Sciatic nerve (tissue), 2 donors: ENCODE results near the gene TNFAIP8. TPM values are rescaled to one million over a fixed set of nuclear protein-coding genes. Genes with fewer than 3 reads are reported as not detected.
A peak's percentile ranks its signal among the peaks of the same experiment; 100 is the strongest.

Experiments
- ATAC-seq: fragments of 200-7000 bp; cut with Tn5 transposase; one replicate; pipeline ENCODE4 v1.9.1; 2020; ENCODE audit warnings: mild to moderate bottlenecking, moderate library complexity
- DNase-seq: peaks from one replicate; pipeline ENCODE4 v3.0.0-alpha.2; 2020; ENCODE audit warnings: low spot score
- intact Hi-C: fragments of 100-400 bp; cut with DNase I; formaldehyde crosslinking; loops from one replicate; pipeline ENCODE4 v1.14.2; 2022
- total RNA-seq: library from RNA; stranded (reverse); fragmentation: NEBNext Ultra II Directional; extraction: Animal tissue kit (Norgen Biotek cat#: 25700); gene quantifications from one replicate; pipeline ENCODE4 v1.2.1, GENCODE V29; 2021
- donor health status: DM: no; HTN: no; CAD: no.
- donor health status: DM: no; HTN: no; CAD: no.

Gene TNFAIP8
- total RNA-seq, 1 donor from 2014 or later = 14.6 TPM

DNA sequence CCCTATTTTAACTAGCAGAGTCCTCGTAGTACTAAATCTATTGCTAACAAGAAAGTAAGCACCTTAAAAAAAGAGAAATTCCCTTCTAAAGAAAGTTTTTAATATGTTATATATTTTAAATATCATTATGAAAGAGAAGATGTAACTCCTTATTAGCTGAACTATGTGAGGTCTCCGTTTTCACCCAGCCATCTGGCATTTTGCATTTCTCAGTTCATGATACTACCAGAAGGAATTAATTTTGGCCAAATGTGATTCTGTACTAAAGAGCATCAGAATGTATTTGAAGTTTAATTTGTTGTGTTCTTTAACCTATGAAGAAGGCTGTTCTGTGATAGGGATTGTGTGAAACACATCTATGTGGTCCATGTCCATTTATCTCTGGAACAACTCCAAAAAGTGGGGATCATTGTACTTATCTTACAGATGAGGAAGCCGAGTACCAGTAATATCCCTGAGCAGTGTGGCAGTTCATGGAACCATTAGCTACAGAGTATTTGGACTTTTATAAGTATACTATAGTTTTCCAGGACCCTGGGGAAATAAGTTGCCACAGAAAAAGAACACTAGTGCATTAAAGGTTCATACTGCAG is 29.8 kb downstream of the TNFAIP8 start:
- no peak for ATAC-seq
- intact Hi-C loops = no loop called here
- DNase-seq = no peak

DNA sequence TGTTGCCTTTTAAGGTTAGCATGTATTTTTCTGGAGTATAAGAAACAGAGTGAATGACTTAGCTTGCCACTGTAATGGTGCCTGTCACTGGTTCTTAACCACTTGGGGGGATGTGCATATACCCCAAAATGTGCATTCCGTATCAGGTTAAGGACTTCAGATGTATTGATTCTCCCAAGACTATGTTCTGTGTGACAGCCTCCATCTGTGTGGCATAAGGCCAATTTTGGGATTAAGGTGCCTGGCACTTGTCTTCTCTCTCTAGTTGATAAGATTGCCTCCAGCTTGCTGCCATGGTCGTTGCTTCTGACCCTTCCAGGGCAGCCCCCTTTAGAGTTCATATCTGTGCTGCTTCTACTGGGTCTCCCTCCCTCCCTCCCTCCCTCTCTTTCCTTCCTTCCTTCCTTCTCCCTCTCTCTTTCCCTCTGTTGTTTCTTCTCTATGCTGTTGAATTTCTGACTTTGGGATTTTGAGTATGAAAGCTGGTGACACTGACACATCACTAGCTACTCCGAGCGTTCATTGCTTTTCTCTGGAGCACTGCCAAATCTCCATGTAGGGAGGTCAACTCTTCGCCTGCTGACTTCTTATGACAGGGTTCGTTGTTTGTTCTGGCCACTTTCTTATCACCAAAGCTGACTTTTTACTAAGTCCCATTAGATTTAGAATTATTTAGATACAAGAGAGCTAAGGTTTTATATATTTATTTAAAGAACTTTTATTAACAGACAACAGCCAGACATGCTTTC is 31.0 kb downstream of the TNFAIP8 start:
- intact Hi-C loops = no loop called here
- DNase-seq (no peak), ATAC-seq (no peak)

DNA sequence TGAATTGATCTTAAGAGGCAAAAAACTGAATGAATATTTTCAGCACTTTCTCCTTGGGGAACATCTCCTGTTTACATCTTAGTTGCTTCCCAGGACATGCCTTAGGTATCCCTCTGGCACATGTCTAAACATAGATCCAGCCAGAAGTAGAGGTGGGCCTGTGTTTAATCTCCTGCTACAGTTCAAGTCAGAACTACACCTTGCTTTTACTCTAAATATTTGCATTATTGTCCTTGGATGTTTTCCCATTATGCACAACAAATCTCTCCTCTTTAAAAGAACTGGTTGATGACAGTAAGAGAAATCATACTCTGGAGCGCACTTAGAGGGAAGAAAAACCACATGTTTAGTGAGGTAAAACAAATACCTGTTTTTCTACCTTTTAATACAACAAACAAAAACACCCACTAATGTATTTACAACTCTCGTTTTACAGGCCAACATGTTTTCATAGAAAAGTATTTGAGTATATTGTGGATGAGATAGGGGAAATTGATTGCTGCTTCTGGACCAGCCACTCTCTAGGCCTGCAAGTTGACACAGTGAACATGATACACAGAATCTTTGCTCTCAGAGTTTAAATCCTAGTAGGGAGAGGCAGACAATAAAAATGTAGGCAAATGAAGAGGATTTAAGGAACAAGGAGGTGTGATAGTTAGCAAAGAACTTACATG is 32.3 kb downstream of the TNFAIP8 start:
- intact Hi-C loops = no loop called here
- DNase-seq (no peak), ATAC-seq (no peak)

DNA sequence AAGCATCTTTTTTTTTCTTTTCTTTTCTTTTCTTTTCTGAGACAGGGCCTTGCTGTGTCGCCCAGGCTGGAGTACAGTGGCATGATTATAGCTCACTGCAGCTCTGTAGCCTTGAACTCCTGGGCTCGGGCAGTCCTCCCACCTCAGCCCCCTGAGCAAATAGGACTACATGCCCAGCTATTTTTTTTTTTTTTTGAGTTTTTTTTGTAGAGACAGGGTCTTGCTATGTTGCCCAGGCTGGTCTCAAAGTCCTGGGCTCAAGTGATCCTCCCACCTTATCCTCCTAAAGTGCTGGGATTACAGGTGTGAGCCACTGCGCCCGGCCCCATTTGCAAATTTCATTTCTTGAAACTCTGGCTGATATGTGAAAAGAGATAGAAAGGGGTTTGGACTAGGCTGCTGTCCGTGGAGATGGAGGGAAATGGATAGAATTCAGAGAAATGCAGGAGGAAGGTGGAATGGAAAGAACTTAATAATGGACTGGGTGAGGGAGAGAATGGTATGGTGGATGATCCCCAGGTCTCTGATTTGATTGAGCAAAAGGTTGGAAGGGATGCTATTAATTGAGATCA is 32.9 kb downstream of the TNFAIP8 start:
- DNase-seq (no peak), ATAC-seq (no peak)
- intact Hi-C loops = no loop called here

DNA sequence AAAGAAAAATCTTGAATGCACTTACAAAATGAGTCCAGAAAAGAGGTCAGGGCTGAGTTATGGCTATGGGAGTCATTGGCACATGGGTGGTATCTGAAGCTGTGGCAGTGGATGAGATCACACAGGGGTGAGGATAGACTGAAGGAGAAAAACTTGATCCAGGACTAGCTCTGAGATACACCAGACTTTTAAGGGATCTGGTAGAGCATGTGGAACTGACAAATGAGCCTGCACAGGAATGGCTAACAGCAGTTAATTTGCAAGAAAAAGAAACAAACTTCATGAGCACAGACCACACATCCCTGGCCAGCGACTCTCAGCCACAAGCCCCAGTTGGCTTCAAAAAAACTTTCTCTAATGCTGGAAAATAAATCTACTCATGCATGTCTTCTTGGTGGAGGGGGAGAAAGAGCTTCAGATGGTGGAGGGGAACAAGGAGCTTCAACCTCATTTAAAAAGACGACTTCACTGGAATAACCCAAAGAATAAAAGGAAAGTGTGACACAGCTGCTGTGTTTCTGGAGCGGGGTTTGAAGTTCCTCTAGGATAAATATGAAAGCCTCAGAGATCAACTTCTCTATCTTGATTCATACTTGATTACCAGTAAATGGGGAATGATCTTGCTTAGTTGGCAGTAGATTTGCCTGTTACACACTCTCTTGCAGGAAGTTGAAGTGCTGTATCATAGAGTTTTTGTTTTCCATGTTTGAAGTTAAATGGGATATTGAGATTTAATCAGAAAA is 33.6 kb downstream of the TNFAIP8 start:
- ATAC-seq = peak; percentile 49
- no peak for DNase-seq
- intact Hi-C loops = no loop called here

DNA sequence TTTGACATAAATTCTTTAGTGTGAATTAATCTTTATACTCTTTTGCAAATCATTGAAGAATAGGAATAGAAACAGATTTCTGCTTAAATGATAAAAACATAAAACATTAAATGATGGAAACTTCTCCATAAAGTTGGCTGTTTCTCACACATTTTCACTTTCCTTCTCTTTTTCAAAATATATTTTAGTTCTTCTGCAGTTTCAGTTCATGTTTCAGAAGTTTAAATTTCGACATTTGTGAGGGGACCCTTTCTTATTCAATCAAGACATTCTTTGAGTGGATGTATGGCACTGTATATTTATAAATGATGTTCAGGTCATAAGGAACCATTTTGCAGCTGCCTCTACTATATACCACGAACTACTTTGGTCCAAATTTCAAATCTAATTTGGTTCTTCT is 34.6 kb downstream of the TNFAIP8 start:
- no peak for DNase-seq
- intact Hi-C loops = no loop called here
- no peak for ATAC-seq

DNA sequence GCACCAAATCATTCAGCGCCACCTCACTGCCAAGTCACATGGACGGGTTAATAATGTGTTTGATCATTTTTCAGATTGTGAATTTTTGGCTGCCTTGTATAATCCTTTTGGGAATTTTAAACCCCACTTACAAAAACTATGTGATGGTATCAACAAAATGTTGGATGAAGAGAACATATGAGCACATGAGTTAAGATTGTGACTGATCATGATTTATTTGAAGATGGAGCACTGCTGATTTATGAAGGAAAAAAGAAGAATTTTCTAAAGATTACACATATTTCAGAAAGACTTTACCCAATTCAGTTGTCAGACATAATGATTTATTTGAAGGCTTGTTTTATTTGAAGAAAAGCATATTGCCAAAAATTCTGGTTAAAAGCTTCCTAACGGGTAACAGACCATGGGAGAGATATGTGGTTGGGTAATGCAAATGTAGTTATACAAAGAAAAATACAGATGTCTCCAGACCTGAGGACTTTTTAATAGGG is 37.4 kb downstream of the TNFAIP8 start:
- intact Hi-C loops = no loop called here
- DNase-seq (no peak), ATAC-seq (no peak)

DNA sequence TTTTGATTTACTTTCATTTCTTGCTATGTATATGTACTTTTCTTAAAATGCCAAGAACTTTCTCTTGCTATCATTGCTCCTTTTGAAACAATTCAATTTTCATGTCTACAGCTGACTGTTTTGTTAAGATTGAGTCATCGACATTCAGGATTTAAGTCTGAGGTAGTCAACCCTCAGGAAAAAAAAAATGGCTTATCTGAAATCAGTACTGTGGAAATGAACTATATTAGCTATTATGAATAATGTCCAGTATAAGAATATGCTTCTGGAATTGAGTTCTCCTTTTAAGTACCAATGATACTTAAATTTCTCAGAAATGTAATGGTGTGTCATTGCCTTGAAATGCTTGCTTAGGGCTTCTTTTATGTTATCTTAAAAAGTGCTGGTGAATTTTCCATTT is 37.9 kb downstream of the TNFAIP8 start:
- intact Hi-C loops = no loop called here
- DNase-seq = no peak
- no peak for ATAC-seq

DNA sequence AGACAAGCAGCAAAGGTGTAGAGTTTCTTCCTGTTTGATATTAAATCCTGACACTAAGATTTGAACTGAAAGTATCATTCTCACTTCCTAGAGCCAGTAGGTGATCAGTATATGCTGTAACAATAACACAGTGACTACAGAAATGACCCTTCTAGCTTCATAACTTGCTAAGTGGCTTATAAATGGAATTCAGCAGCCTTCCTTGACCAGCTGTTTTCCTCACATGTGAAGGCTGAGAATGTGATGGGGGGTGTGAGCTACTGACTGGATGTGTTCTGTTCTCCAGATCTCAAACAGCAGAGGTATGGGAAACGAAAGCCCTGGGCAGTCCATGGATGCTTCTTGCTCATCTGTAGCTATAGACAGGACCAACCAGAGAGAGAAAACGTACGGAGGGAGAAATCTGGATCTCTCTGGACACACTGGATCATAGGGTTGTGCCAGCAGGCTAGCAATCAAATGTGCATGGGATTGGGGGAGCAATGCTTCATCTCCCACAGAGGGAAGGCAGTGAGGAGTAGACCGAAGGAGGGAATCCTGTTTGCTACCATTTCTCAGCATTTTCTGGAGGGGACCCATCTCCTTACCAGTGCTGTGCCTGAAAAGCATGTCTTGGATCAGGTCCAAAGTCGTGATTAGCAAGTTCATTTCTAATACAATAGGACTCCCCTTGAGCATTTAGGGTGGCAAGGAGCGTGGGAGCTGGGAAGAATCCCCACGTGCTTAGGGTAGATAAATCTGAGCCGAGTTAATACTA is 39.4 kb downstream of the TNFAIP8 start:
- ATAC-seq = no peak

DNA sequence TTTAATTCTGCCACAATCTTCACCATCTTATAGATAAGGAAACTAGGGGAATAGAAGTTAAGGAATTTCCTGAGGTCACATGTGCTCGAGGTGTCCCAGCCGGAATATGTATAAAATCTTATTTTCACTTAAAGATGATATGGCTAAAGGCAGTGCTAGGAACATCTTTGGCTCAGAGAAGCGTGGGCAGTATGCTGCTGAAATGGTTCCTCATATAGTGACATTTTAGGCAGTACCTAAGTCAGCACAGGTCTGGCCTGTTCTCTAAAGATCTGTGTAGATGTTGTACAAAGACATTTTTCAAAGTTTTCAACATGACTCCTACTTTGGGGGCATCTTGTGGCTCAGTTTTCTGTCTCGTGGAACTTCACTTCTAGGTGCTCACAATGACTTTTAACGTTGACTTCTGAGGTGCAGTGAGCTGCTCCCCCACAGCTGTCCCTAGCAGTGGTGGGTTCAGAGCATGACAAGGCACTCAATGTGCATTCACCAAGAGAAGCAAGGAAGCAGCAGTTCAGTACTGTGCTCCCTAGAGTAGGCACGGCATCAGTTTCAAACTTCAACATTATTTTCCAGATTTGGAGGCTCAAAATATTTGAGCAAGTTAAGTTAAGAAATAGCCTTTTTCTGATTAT is 40.3 kb downstream of the TNFAIP8 start:
- intact Hi-C loops = no loop called here
- no peak for DNase-seq
- no peak for ATAC-seq

More for the DNA sequence above, 39.4 kb downstream of the TNFAIP8 start:
- DNase-seq = no peak
- intact Hi-C loops = no loop called here

DNA sequence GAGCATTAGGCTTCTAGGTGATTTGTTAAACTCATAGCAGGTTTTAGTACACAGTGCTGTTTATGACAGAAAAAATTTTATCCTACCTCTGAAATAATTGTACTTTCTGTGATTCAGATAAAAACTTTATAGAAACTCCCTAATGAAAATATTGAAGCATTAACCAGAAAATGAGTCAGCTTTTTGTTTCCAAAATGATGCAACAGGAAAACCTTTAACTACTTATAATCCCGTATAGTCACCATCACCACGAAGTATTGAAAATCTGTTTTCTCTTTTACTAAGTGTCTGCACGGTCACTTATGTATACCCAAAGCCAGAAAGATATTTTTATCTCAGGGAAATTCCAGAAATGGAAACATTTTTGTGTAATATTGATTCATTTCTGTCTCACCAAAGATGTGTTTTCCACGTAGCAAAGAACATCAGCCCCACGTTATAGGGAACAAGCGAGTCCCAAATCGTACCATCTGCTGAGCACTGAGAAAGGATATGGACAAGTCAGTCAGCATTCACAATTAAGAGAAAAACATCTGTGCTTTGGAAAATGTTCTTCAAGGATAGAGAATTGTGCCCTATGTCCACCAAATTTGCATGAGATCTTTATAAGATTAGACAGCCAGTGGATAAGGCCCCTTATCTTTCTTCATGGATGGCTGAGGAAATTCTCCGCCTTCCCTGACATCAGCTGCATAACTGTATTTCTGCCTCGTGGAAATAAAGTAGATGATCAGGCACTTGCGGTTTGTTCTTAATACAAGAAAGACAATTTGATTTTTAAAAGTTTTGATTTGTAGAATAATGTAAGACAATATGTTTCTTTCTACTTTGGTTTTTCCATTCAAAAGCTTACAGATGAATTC is 41.9 kb downstream of the TNFAIP8 start:
- intact Hi-C loops = no loop called here
- DNase-seq (no peak), ATAC-seq (no peak)

DNA sequence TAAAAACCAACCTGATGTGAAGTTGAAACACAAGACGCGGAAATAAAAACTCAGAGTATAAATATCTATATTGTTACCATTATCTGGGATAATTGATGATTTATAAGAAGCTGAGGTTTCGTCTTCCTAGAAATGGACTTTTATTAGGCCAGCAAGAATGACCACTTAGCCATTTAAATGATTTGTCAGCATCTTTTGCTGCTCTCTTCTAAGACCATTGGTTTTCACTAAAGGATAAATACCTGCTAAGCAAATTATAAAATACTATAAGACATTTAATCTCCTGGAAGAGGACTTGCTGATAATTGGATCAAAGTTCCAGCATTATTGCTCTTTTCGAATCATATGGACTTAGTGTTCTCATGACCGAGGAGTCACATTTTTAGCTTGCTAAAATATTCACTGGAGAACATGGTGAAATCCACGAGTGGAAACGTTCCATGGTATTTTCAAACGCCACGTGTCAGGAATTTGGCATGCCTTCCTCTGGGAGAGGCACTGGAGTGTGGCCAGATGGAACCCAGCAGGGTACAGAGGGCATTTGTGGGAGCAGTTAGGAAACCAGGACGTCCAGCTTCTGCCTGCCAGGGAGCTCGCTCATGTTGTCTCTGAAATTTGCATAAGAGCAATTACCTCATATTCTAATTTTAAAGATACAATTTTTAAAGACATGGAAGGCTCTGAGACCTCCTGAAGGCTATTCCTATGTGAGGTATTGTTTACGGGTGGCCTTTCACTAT is 43.1 kb downstream of the TNFAIP8 start:
- DNase-seq = no peak
- peak; percentile 84 for ATAC-seq
- intact Hi-C loops = no loop called here

DNA sequence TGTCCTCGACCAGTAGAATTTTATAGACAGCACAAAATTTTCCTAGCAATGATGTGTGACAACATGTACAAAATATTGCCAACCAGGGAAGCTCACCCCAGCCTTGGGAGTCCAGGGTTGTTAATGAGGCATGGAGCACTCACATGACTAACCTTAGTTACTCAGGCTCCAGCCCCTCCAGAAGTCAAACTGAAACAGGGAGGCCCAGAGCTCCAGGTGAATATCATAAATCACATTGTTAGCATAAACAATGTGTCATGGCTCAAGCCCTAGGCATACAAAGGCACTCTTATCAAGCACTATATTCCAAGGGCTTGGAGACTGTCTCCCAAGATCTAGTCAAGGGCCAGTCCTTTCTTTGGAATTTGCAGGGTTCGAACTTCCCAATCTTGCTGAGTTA is 44.4 kb downstream of the TNFAIP8 start:
- intact Hi-C loops = no loop called here
- DNase-seq (no peak), ATAC-seq (no peak)

DNA sequence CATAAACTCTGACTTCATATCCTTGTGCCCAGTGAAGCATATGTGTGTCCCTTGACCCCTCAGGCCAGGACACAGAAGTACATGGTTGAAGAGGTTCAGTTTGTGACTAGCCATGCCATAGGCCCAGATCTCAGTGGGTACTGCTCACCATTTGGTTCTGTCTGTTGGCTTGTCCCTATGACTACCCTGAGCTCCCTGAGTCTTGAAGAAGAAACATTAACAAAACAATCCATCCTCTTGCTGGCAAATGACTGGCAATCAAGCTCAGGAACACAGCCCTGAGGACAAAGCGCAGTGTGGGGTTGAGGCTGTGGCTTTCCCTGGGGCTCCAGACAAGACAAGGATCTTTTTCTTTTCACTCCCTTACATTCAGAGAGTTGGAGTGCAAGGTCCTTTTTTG is 46.3 kb downstream of the TNFAIP8 start:
- intact Hi-C loops = no loop called here
- ATAC-seq = no peak
- no peak for DNase-seq

DNA sequence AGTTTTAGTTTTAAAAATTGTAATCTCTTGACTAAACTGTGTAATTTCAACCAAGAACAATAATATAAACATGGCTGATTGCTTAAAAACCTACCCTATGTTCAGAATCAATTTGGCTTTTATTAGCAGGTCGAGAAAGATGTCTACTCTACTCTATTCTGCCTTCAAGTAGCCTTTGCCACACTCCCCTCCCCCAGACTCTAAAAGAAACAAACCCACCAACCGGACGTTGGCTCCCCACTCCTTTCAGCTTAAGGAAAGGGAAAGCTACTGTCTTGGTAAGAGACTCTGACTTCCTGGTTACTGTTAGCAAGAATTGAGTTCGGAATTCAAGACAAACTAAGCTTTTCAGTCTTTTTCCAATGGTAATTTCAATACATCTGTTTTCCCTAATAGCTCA is 46.7 kb downstream of the TNFAIP8 start:
- DNase-seq = no peak
- intact Hi-C loops = no loop called here
- ATAC-seq = no peak

DNA sequence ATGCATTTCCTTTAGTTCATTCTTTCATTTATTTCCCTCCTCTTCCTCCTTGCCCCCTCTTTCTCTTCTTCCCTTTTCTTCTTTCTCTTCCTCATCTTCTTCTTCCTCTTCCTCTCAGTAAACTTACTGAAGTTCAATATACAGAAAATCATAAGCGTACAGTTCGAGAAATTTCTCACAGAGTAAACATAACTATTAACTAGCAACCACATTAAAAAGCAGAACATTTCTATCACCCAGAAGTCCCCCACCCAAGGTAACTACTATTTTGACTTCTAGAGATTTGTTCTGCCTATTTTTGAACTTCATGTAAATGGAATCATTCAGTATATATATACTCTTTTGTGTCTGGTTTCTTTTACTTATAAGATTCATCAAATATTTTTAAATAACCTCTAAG is 48.2 kb downstream of the TNFAIP8 start:
- ATAC-seq = no peak
- no peak for DNase-seq
- intact Hi-C loops = no loop called here

DNA sequence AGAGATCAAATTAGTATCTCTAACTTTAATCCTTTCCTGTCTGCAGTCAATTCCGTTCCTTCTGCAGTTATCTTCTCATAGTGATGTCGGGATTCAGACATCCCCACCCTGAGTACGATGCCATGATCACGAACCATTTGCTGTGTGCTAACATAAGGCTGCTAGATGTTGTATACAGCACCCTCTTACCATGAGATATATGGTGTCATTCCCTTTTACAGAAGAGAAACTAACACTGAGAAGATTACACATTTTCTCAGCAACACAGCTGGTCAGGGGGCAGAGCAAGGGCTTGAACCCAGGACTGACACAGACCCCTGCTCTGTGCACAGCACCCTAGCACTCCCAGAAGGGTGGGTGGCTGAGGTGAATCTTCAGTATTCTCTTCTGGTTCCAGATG is 49.6 kb downstream of the TNFAIP8 start:
- intact Hi-C loops = no loop called here
- ATAC-seq (no peak), DNase-seq (no peak)
